HG02588 (cell line): ENCODE data around the gene MTRF1.

ENCODE experiments used
- ATAC-seq: cut with Tn5 transposase; IDR thresholded peaks from one replicate; pipeline ENCODE4 v1.9.1; 2021; ENCODE audit warnings: mild to moderate bottlenecking, moderate library complexity; ENCODE audit not compliant: unreplicated experiment

Gene MTRF1

GRCh38 chr13:41231025-41231677, 32.2 kb downstream of the MTRF1 start:
- no peak for ATAC-seq

DNA sequence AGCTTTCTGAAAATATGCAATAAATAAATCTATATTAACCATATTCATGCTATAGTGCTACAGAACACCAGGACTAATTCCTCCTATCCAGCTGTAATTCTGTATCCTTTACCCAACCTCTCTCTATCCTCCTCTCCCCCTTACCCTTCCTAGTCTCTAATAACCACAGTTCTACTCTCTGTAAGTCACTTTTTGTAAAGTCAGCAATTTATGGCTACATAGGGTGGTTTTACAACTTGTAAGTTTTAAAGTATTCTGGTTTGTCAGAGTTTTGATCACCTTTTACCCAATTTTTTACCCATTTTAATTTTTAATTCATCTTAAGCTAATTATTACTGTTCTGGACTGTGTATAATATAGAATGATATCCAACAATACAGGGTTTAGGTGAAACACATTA, 34.0 kb downstream of the MTRF1 start:
- ATAC-seq: no peak

GRCh38 chr13:41224113-41225110, 39.0 kb downstream of the MTRF1 start:
- no peak for ATAC-seq

DNA sequence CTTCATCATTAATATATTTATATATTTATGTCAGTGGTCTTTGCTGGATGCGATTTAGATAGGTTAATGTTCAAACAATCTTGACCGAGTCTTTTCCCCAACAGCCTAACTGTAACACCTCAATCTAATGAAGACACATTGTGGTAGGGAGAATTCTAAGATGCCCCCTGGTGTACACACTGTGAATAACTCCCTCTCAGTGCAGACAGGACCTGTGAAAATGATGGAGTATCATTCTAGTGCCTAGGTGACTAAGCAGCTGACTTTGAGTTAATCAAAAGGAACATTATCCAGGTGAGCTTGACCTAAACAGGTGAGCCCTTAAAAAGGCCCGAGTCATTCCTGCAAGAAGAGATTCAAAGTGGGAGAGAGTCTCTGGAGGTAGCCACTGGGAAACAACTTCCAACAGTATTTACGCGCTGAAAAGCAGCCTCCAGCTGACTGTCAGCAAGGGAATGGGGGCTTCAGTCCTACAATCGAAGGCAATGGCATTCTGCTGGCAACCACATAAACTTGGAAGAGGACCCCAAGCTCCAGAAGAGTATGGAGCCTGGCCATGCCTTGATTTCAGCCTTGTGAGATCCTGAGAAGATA, 41.0 kb downstream of the MTRF1 start:
- peak; percentile 65 for ATAC-seq

DNA sequence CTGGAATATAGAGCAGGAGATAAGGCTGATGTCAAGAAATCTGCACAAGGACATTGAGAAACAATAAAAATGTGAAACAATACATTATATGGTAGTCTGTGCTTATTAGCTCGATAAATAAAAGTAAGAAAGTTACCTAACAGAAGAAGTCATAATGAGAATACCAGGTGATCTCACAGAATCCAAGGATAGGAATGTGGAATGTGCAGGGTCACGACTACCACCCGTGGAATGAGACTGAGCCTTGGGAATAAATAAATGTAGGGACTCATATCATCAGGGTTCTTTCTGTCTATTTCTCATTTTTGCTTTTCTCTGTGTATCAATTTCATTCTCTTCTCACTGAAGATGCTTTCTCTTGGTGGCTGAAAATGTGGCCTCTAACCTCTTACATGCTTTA, 43.0 kb downstream of the MTRF1 start:
- ATAC-seq: no peak

DNA sequence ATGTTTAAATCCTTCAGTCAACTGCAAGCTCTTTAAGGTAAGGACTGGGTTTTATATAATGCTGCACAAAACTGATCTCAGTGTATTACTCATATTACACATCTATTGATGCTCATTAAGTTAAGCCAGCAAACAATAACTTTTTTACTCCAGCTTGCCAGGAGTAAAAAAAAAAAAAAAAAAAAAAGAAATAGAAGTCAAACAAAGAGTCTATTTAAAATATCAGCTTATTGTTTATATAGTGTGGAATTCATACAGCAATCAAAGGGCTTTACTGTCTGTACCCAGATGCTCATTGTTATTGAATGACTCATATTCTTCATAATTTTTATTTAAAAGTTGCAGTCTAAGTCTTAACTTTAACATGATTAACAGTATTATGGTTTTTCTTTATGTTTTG, 47.2 kb downstream of the MTRF1 start:
- no peak for ATAC-seq

DNA sequence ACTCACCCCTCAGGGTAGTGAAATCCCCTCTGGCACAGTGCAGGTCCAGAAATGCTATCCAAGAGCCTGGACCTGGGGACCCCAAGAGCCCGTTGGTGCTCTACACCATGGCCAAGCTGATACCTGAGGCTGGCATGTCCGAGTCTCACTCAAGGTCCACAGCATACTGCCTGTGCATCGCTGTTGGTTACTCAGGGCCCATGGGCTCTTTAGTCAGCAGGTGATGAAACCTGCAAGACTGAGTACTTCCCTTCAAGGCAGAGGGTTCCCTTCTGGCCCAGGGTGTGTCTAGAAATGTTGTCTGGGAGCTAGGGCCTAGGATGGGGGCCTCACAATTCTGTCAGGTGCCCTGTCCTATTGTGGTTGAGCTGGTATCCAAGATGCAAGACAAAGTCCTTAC, 49.5 kb downstream of the MTRF1 start:
- ATAC-seq: no peak

- no peak for ATAC-seq
Observed at GRCh38 chr13:41213316-41213715, 50.1 kb downstream of the MTRF1 start.

DNA sequence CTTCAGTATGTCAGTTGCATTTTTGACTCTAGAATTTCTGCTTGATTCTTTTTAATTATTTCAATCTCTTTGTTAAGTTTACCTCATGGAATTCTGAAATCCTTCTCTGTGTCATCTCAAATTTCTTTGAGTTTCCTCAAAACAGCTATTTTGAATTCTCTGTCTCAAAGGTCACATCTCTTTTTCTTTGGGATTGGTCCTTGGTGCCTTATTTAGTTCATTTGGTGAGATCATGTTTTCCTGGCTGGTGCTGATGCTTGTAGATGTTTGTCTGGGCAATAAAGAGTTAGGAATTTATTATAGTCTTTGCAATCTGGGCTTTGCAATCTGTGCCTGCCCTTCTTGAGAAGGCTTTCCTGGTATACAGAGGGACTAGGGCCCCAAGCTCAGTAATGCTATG, 50.5 kb downstream of the MTRF1 start:
- no peak for ATAC-seq

DNA sequence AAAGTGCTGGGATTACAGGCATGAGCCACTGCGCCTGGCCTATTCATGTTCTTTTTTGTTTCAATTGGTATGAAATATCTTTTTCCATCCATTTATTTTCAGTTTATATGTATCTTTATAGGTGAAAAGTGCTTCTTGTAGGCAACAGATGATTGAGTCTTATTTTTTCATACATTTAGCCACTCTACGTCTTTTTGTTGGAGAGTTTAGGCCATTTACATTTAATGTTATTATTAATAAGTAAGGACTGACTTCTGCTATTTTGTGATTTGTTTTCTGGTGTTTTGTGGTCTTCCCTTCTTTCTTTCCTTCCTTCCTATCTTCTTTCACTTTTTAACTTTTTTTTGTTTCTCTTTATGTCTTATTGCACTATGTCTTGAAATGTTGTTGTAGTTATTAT, 52.3 kb downstream of the MTRF1 start:
- ATAC-seq: no peak

- ATAC-seq: no peak
Observed at GRCh38 chr13:41206467-41206866, 56.9 kb downstream of the MTRF1 start.

DNA sequence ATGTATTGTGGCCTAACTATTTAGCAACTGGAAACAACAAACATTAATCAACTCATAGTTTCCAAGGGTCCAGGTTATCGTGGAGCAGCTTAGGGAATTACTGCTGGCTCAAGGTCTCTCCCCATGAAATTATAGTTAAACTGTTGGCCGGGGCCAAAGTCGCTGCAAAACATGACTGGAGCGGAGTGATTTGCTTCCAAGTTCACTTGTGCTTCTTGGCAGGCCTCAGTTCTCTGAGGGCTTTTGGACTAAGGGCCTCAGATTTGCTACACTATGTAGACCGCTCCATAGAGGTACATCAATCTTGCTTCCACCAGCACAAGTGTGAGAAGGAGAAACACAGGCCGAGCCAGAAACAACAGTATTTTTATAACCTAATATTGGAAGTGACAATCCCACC, 59.6 kb downstream of the MTRF1 start:
- ATAC-seq: no peak

- no peak for ATAC-seq
Observed at GRCh38 chr13:41200126-41200525, 63.2 kb downstream of the MTRF1 start.

GRCh38 chr13:41199526-41199925, 63.9 kb downstream of the MTRF1 start:
- no peak for ATAC-seq

DNA sequence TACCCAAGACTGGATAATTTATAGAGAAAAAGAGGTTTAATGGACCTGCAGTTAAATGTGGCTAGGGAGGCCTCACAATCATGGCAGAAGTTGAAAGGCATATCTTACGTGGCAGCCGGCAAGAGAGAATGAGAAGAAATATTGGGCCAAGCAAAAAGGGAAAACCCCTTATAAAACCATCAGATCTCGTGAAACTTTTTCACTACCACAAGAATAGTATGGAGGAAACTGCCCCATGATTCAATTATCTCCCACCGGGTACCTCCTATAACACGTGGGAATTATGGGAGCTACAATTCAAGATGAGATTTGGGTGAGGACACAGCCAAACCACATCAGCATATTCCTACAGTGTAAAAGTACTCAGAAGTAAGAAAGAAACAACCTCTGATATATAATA, 64.3 kb downstream of the MTRF1 start:
- no peak for ATAC-seq

- no peak for ATAC-seq
Observed at GRCh38 chr13:41196620-41197019, 66.8 kb downstream of the MTRF1 start.

GRCh38 chr13:41196011-41196410, 67.4 kb downstream of the MTRF1 start:
- ATAC-seq: no peak

GRCh38 chr13:41193919-41194824, 69.2 kb downstream of the MTRF1 start, which contains the start of gene KBTBD7:
Gene KBTBD7 (minus strand): TSS chr13:41194569. CDS start chr13:41194257, 312 bp downstream.
- peak; percentile 97 for ATAC-seq

GRCh38 chr13:41193469-41193868, 69.9 kb downstream of the MTRF1 start:
- no peak for ATAC-seq

GRCh38 chr13:41188584-41188983, 74.8 kb downstream of the MTRF1 start:
- ATAC-seq: no peak

GRCh38 chr13:41186481-41186880, 76.9 kb downstream of the MTRF1 start:
- ATAC-seq: no peak
